Epithelial cell of esophagus (primary cell): Measurements from ENCODE around the gene BBS10.
"Not testable (repeated sequence)": the region's sequence is repeated elsewhere in the genome, so short reads cannot be mapped to it uniquely, and the experiment has no call there.

Experiments
- DNase-seq: peaks from one replicate; pipeline ENCODE4 v3.0.0; 2010; ENCODE audit warnings: low read depth
- H3K4me3 ChIP-seq: 2 replicates; pipeline ENCODE4 v1.5.1; 2011; ENCODE audit warnings: mild to moderate bottlenecking, low read length, control low read depth
- CTCF ChIP-seq: IDR thresholded peaks from 2 replicates; pipeline ENCODE4 v1.5.1; 2011; ENCODE audit warnings: low read depth, mild to moderate bottlenecking, low read length, control low read depth, inconsistent platforms; ENCODE audit not compliant: insufficient read depth; ENCODE audit errors: missing control alignments

The BBS10 gene

GRCh38 chr12:76337583-76337982 is 10.6 kb downstream of the BBS10 start:
- no peak for TF ChIP-seq CTCF
- no peak for DNase-seq
- H3K4me3 ChIP-seq, result no peak overlapping the region

DNA sequence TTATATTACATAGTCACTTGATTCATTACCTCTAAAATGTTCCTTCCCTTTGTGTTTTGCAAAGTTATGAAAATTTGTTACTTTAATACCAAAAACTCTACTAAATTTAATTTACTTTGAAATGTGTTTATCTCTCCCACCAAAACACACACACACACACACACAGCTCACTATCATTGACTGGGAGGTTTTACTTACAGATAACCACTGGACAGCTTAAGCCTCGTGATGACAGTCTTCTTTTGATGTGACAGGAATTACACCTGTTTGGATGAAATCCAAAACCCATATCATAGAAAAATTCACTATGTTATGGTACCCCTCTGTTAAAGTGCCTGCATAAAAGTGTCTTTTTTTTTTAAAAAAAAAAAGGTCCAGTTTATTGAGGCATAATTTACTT is 15.6 kb downstream of the BBS10 start:
- DNase-seq, result no peak
- no peak for TF ChIP-seq CTCF

GRCh38 chr12:76329606-76330005 is 18.6 kb downstream of the BBS10 start:
- H3K4me3 ChIP-seq, result no peak overlapping the region
- TF ChIP-seq CTCF, result no peak
- no peak for DNase-seq

More for the DNA sequence above, 15.6 kb downstream of the BBS10 start:
- no peak overlapping the region for H3K4me3 ChIP-seq

DNA sequence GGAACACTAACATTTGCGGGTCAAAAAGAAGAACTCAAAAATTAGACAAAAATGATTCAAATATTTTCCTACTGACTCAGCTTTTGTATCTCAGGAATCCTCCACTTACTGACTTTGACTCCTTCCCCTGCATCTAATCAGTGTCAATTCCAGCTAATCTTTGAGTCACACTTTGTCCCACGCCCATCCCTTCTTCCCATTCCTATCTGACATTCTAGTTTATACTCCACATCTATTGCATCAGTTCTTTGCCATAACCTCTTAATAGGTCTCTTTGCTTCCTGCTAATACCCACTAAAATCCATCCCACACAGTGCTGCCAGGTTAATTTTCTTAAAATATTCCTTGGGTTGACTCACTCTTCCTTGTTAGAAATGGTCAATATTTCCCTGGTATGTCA is 19.1 kb downstream of the BBS10 start:
- DNase-seq, result peak; percentile 85
- H3K4me3 ChIP-seq, result no peak overlapping the region
- TF ChIP-seq CTCF, result no peak

GRCh38 chr12:76319595-76320319 is 28.5 kb downstream of the BBS10 start:
- not testable (repeated sequence) for H3K4me3 ChIP-seq, DNase-seq

DNA sequence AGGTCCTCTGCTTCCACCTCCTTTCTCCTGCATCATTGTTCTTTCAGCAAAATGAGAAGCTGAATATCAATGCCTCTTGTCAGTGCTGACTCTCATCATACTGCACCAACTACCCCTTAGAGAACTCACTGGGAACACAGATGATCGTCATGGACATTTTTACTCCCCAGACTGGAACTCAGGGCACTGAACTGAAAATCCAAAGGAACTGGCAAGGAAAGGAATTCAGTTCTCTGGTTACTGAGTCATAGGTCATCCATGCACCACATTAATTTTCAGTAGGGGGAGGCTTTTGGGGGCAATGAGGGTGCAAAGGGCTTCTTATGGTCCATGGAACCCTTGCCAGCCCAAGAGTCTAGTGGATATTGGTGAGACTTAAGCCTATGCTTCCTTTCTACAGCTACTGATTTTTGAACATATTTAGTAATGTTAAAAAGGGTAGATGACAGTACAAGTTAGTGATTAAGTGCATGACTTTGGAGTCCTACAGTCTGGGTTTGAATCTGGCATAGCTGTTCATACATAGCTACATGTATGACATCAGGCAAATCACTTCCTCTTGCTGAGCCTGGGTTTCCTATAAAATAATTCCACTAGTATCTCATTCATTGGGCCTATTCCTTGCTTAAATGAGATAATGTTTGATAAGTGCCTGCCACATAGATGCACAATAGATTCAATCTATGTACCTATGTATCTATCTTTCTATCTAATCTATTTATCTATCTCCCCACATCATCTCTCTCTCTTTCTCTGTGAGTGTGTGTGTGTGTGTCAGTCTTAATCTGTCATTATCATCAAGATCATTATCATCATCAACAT is 29.2 kb downstream of the BBS10 start:
- no peak overlapping the region for H3K4me3 ChIP-seq
- DNase-seq, result peak; percentile 22
- TF ChIP-seq CTCF, result no peak

GRCh38 chr12:76317976-76318375 is 30.2 kb downstream of the BBS10 start:
- H3K4me3 ChIP-seq, result no peak overlapping the region
- no peak for TF ChIP-seq CTCF
- DNase-seq, result no peak
